ENCODE results near the gene ZNF148.

The ZNF148 gene

GRCh38 chr3:125189378-125190165 is 185.6 kb downstream of the ZNF148 start:
- DNase-seq (ENCODE audit: low read depth): no peak

- no peak for DNase-seq (ENCODE audit: low read depth)
Measured at GRCh38 chr3:125188955-125189354, 186.2 kb downstream of the ZNF148 start.

- no peak for DNase-seq (ENCODE audit: low read depth)
Measured at GRCh38 chr3:125187599-125187910, 187.6 kb downstream of the ZNF148 start.

GRCh38 chr3:125186800-125187598 is 188.1 kb downstream of the ZNF148 start:
- no peak for DNase-seq (ENCODE audit: low read depth)

- no peak for DNase-seq (ENCODE audit: low read depth)
Measured at GRCh38 chr3:125186261-125186787, 188.8 kb downstream of the ZNF148 start.

GRCh38 chr3:125185805-125186204 is 189.3 kb downstream of the ZNF148 start:
- DNase-seq (ENCODE audit: low read depth): no peak

- DNase-seq (ENCODE audit: low read depth): no peak
Measured at GRCh38 chr3:125179884-125180240, 195.3 kb downstream of the ZNF148 start.

GRCh38 chr3:125179143-125179883 is 195.8 kb downstream of the ZNF148 start:
- no peak for DNase-seq (ENCODE audit: low read depth)

GRCh38 chr3:125177746-125178145 is 197.4 kb downstream of the ZNF148 start:
- DNase-seq (ENCODE audit: low read depth): no peak
